ENCODE results near the gene TMCC2.

GRCh38 chr1:205316161-205316566, 88.4 kb downstream of the TMCC2 start:
- TF ChIP-seq CTCF (IDR thresholded peaks at IDR 0.05) (no peak), TCF7L2 (IDR thresholded peaks at IDR 0.05; ENCODE audit: low read depth, low read length) (no peak), POLR2AphosphoS5 (IDR thresholded peaks at IDR 0.05; ENCODE audit: low read depth, low read length) (no peak)
